HepG2 (cell line): ENCODE data around the gene DLEC1. TPM values are rescaled to one million over a fixed set of nuclear protein-coding genes. Genes with fewer than 3 reads are reported as not detected.

Source experiments
- ATAC-seq: fragments of 200-7000 bp; cut with Tn5 transposase; 3 replicates; pipeline ENCODE4 v1.9.1; 2020; ENCODE audit warnings: mild to moderate bottlenecking, moderate library complexity
- BruUV-seq: library from RNA; stranded (reverse); fragments of 400-500 nt; replicated peaks from 2 replicates; lab custom pipeline; 2021; lab: Mats Ljungman, UMichigan
- CTCF ChIA-PET: fragments of 300-600 bp; formaldehyde crosslinking; extraction: SDS; loops from one replicate; lab custom pipeline; 2021; ENCODE audit warnings: low total read pairs, inconsistent platforms, low intra/inter-chr PET ratio; lab: Yijun Ruan, JAX
- POLR2A ChIA-PET: fragments of 350-600 bp; sonication (Branson Sonifier 250); formaldehyde crosslinking; loops from one replicate; lab custom pipeline; 2020; ENCODE audit warnings: antibody characterized with exemption, inconsistent platforms; lab: Yijun Ruan, JAX
- DNase-seq: peaks from one replicate; pipeline ENCODE4 v3.0.0-alpha.2; 2015; ENCODE audit warnings: low spot score
- FAIRE-seq: peaks from 3 replicates; lab custom pipeline; 2011; peaks lifted over from hg19 to GRCh38; lab: Jason Lieb, UNC
- H2AFZ ChIP-seq: one replicate; pipeline ENCODE4 v1.6.1; 2011; ENCODE audit warnings: low read length, inconsistent platforms
- H3K27ac ChIP-seq: fragments of 300-600 bp; 3 replicates; pipeline ENCODE4 v1.8.0; 2011; ENCODE audit warnings: mixed run types, mild to moderate bottlenecking, mixed read lengths, low read length, inconsistent platforms; ENCODE audit not compliant: insufficient read depth; ENCODE audit errors: extremely low read length
- H3K27me3 ChIP-seq, 2 experiments: fragments of 200-600 bp in 1 of 2; 2 replicates in 1 of 2; 3 replicates in 1 of 2; pipeline versions ENCODE4 v1.6.0 to v1.8.0; 2011; ENCODE audit warnings: low read length in 2 of 2, mild to moderate bottlenecking in 2 of 2, moderate library complexity in 2 of 2, inconsistent platforms in 1 of 2; ENCODE audit not compliant: insufficient read depth in 2 of 2, control insufficient read depth in 1 of 2
- H3K36me3 ChIP-seq, 2 experiments: fragments of 200-600 bp in 1 of 2; replicated peaks in 1 of 2; 2 replicates in 1 of 2; 3 replicates in 1 of 2; pipeline versions ENCODE4 v1.5.1 to v1.8.0; 2011; ENCODE audit warnings: low read length in 2 of 2, inconsistent platforms in 1 of 2; ENCODE audit not compliant: insufficient read depth in 2 of 2, control insufficient read depth in 1 of 2
- H3K4me1 ChIP-seq: 2 replicates; pipeline ENCODE4 v1.5.1; 2012; ENCODE audit warnings: low read length, inconsistent platforms; ENCODE audit not compliant: insufficient read depth
- H3K4me2 ChIP-seq: 2 replicates; pipeline ENCODE4 v1.6.0; 2011; ENCODE audit warnings: low read depth, low read length, inconsistent platforms
- H3K4me3 ChIP-seq, 3 experiments: fragments of 200-600 bp in 1 of 3; sonication (generic), shearing (Covaris generic) in 1 of 3; replicated peaks in 1 of 3; 2 replicates each; pipeline ENCODE4 v1.5.1; 2011 to 2016; ENCODE audit warnings: low read length in 3 of 3, inconsistent platforms in 2 of 3, low read depth in 2 of 3, mild to moderate bottlenecking in 2 of 3, control low read depth in 1 of 3, mixed read lengths in 1 of 3; ENCODE audit not compliant: insufficient read depth in 1 of 3
- H3K79me2 ChIP-seq: one replicate; pipeline ENCODE4 v1.6.1; 2011; ENCODE audit warnings: low read length, inconsistent platforms; ENCODE audit not compliant: insufficient read depth
- H3K9ac ChIP-seq: 2 replicates; pipeline ENCODE4 v1.6.0; 2011; ENCODE audit warnings: mild to moderate bottlenecking, low read depth, low read length, inconsistent platforms; ENCODE audit not compliant: insufficient read depth
- H3K9me3 ChIP-seq: 2 replicates; pipeline ENCODE4 v1.5.1; 2012; ENCODE audit warnings: mild to moderate bottlenecking, low read length
- H4K20me1 ChIP-seq: 2 replicates; pipeline ENCODE4 v1.6.0; 2011; ENCODE audit warnings: inconsistent platforms, mild to moderate bottlenecking, low read length, moderate library complexity; ENCODE audit not compliant: insufficient read depth
- ATF1 ChIP-seq: IDR thresholded peaks from 2 replicates; pipeline ENCODE4 v1.6.1; 2016; ENCODE audit warnings: mild to moderate bottlenecking, control low read depth
- BCL3 ChIP-seq: sonication (generic); formaldehyde crosslinking; IDR thresholded peaks from 2 replicates; pipeline ENCODE4 v1.5.1; 2020; ENCODE audit warnings: mild to moderate bottlenecking, missing genetic modification reagents, moderate library complexity
- BCL6 ChIP-seq: IDR thresholded peaks from 2 replicates; pipeline ENCODE4 v1.6.1; 2016; ENCODE audit warnings: missing genetic modification reagents, missing compliant biosample characterization
- CTCF ChIP-seq: sonication (generic); formaldehyde crosslinking; IDR thresholded peaks from 2 replicates; pipeline ENCODE4 v1.5.0; 2020; ENCODE audit warnings: mild to moderate bottlenecking, missing genetic modification reagents, moderate library complexity
- DMTF1 ChIP-seq: sonication (generic); formaldehyde crosslinking; IDR thresholded peaks from 2 replicates; pipeline ENCODE4 v1.4.0; 2020; ENCODE audit warnings: mild to moderate bottlenecking, missing genetic modification reagents
- FOSL2 ChIP-seq: sonication (generic); formaldehyde crosslinking; IDR thresholded peaks from 2 replicates; pipeline ENCODE4 v1.4.0; 2020; ENCODE audit warnings: missing genetic modification reagents
- GATAD1 ChIP-seq: IDR thresholded peaks from 2 replicates; pipeline ENCODE4 v1.6.1; 2016; ENCODE audit warnings: missing genetic modification reagents, missing compliant biosample characterization
- HOXA5 ChIP-seq: sonication (generic); formaldehyde crosslinking; IDR thresholded peaks from 2 replicates; pipeline ENCODE4 v1.4.0; 2020; ENCODE audit warnings: missing genetic modification reagents
- MBNL3 ChIP-seq: fragments of 250-450 bp; sonication (Bioruptor Pico); conservative IDR thresholded peaks from 2 replicates; pipeline ENCODE4 v1.8.0; 2022; ENCODE audit warnings: mild to moderate bottlenecking, inconsistent platforms
- MXD3 ChIP-seq: IDR thresholded peaks from 2 replicates; pipeline ENCODE4 v1.6.1; 2016; ENCODE audit warnings: mild to moderate bottlenecking, missing biosample characterization, missing genetic modification reagents
- MZF1 ChIP-seq: sonication (generic); formaldehyde crosslinking; IDR thresholded peaks from 2 replicates; pipeline ENCODE4 v1.8.1; 2023; ENCODE audit warnings: mild to moderate bottlenecking, missing genetic modification reagents, borderline replicate concordance
- NCOR1 ChIP-seq: fragments of 200-600 bp; sonication (generic); IDR thresholded peaks from 2 replicates; pipeline ENCODE4 v1.7.0; 2017; ENCODE audit warnings: antibody characterized with exemption, low read length, borderline replicate concordance
- SKI ChIP-seq: fragments of 450-650 bp; IDR thresholded peaks from one replicate; pipeline ENCODE4 v1.6.1; 2018; ENCODE audit warnings: mild to moderate bottlenecking; ENCODE audit not compliant: partially characterized antibody
- TOPORS ChIP-seq: sonication (generic); formaldehyde crosslinking; IDR thresholded peaks from 2 replicates; pipeline ENCODE4 v1.8.0; 2023; ENCODE audit warnings: mild to moderate bottlenecking, missing genetic modification reagents
- ZBTB43 ChIP-seq: sonication (generic); formaldehyde crosslinking; conservative IDR thresholded peaks from 2 replicates; pipeline ENCODE4 v1.4.0; 2020; ENCODE audit warnings: missing genetic modification reagents
- ZNF180 ChIP-seq: sonication (generic); formaldehyde crosslinking; IDR thresholded peaks from 2 replicates; pipeline ENCODE4 v1.4.0; 2020; ENCODE audit warnings: low read depth, missing genetic modification reagents, borderline replicate concordance
- ZNF564 ChIP-seq: sonication (generic); formaldehyde crosslinking; IDR thresholded peaks from 2 replicates; pipeline ENCODE4 v1.8.1; 2023; ENCODE audit warnings: mild to moderate bottlenecking, missing genetic modification reagents
- ZNF883 ChIP-seq: sonication (generic); formaldehyde crosslinking; IDR thresholded peaks from 2 replicates; pipeline ENCODE4 v1.5.1; 2020; ENCODE audit warnings: mild to moderate bottlenecking, missing genetic modification reagents; ENCODE audit errors: not compliant biosample characterization
- WGBS: methylation state at CpG from one replicate; pipeline ENCODE4 v1.1.6; 2017; ENCODE audit warnings: low lambda C conversion rate; 5-methylcytosine and 5-hydroxymethylcytosine counted together
- in situ Hi-C: cut with HindIII; loops from 2 replicates; pipeline ENCODE4 v1.10.0; 2017; ENCODE audit warnings: low pct_unique_long_range_greater_than_20kb; ENCODE audit not compliant: extremely low pct_ligation_motif_present
- intact Hi-C: fragments of 100-400 bp; cut with micrococcal nuclease; formaldehyde crosslinking; loops from one replicate; pipeline ENCODE4 v1.10.0; 2022; ENCODE audit not compliant: unreplicated experiment
- polyA plus RNA-seq, 8 experiments: library from polyadenylated mRNA; depleted of rRNA in 3 of 8; stranded (reverse) in 7 of 8; unstranded in 1 of 8; fragments of >200 nt; fragmentation: Illumina TruSeq in 4 of 8; extraction: Trizol in 4 of 8; gene quantifications; 2 replicates each; pipeline versions ENCODE4 v1.2.1 to v1.2.3, GENCODE V29; 2011 to 2016; ENCODE audit warnings: low read depth in 4 of 8, missing spikeins in 1 of 8, mixed read lengths in 1 of 8; ENCODE audit not compliant: insufficient read depth in 1 of 8
- total RNA-seq, 5 experiments: library from RNA; depleted of rRNA; stranded (reverse); fragments of >200 nt; fragmentation: Illumina TruSeq; extraction: Trizol; gene quantifications; 2 replicates each; pipeline ENCODE4 v1.2.3, GENCODE V29; 2016; ENCODE audit warnings: low read depth in 1 of 5

The DLEC1 gene
- total and polyA plus RNA-seq, 2 of the 13 experiments (the other 11 are each of a cell fraction or from before 2014, with no cell fraction given), result 0.09 TPM; not detected in 1

GRCh38 chr3:38101811-38102443 is 62.9 kb downstream of the DLEC1 start (continued):
- TF ChIP-seq CTCF (no peak), ZNF180 (no peak), BCL6 (CRISPR knock-in tag) (no peak), SKI (no peak), TOPORS (CRISPR knock-in tag) (no peak), ATF1 (CRISPR knock-in tag) (no peak), MBNL3 (CRISPR knock-in tag) (no peak), MXD3 (CRISPR knock-in tag) (no peak)

- H3K79me2 ChIP-seq, result no peaks in the 10 kb centered on the region
- no peak overlapping the region for H3K27ac ChIP-seq
- H3K4me1 ChIP-seq, result no peaks in the 10 kb centered on the region
- H3K9ac ChIP-seq, result no peak overlapping the region
- DNase-seq (no peak), ATAC-seq (no peak), FAIRE-seq (no peak)
- no peaks in the 10 kb centered on the region for H3K36me3 ChIP-seq
- BruUV-seq, result no TSS peak
- ChIA-PET CTCF (no interaction called here), POLR2A (no interaction called here)
- no peak overlapping the region for H2AFZ ChIP-seq
- no peak overlapping the region for H3K4me3 ChIP-seq
- H3K4me2 ChIP-seq, result no peak overlapping the region
- in situ Hi-C loops, result no loop called here
- no peaks in the 10 kb centered on the region for H4K20me1 ChIP-seq
- peaks cover 5 to 36% of the 10 kb centered on the region in 2 experiments; a peak in 3 of 5 replicates for H3K27me3 ChIP-seq
- intact Hi-C loops, result no loop called here
- H3K9me3 ChIP-seq, result no peaks in the 10 kb centered on the region
- WGBS, result 0% methylated on average over 1 of the region's 1 CpG
- TF ChIP-seq ZNF883 (CRISPR knock-in tag) (no peak), ZBTB43 (CRISPR knock-in tag) (no peak), NCOR1 (no peak), DMTF1 (no peak), MZF1 (no peak), FOSL2 (CRISPR knock-in tag) (no peak), ZNF564 (no peak), HOXA5 (CRISPR knock-in tag) (no peak), GATAD1 (CRISPR knock-in tag) (no peak), BCL3 (CRISPR knock-in tag) (no peak)
These were observed 63.4 kb downstream of the DLEC1 start for GRCh38 chr3:38102444-38102814.
